ENCODE results near the gene SENP5. TPM values are rescaled to one million over a fixed set of nuclear protein-coding genes. Genes with fewer than 3 reads are reported as not detected.

Gene SENP5
- total and polyA plus RNA-seq, 4 donors = 3.9 to 26.9 (median 14.3) TPM

DNA sequence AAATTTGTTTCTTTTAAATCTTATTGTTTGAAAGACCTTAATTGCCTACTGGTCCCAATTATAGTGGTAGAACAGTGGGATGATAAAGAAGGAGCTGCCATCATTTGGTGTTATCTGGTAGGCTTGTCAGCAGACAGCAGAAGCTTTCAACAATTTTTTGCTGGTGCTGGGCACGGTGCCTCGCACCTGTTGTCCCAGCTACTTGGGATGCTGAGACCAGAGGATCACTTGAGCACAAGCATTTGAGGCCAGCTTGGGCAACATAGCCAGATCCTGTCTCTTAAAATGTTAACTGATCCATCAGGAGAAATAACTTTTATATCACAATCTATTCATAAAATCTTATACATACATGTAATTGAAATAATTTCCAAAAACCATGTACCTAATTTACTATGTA lies 36.0 kb downstream of the SENP5 start:
- no peaks in the 10 kb centered on the region for H3K4me1 ChIP-seq (ENCODE audit: control insufficient read depth in 4 of 4, insufficient read depth in 4 of 4, low read length in 3 of 4)
- H3K36me3 ChIP-seq (ENCODE audit: control insufficient read depth in 4 of 4, insufficient read depth in 3 of 4, low read depth in 1 of 4, low read length in 3 of 4) = peaks cover 6 to 43% (median 30%) of the 10 kb centered on the region in 4 donors
- H3K27ac ChIP-seq (ENCODE audit: low read depth in 1 of 2, low read length in 2 of 2) = no peak overlapping the region
- DNase-seq (ENCODE audit: low spot score) = no peak
- H3K4me3 ChIP-seq (ENCODE audit: low read depth in 1 of 3, low read length in 3 of 3) = no peak overlapping the region
- no peaks in the 10 kb centered on the region for H3K27me3 ChIP-seq (ENCODE audit: control insufficient read depth in 4 of 4, insufficient read depth in 4 of 4, low read length in 3 of 4)
- WGBS = over 99% methylated on average over 2 of the region's 2 CpGs
- H3K9ac ChIP-seq (ENCODE audit: low read depth in 1 of 2, low read length in 2 of 2) = no peak overlapping the region
- no peaks in the 10 kb centered on the region for H3K9me3 ChIP-seq (ENCODE audit: control insufficient read depth in 4 of 4, low read length in 3 of 4)
- TF ChIP-seq, protein P1, sequence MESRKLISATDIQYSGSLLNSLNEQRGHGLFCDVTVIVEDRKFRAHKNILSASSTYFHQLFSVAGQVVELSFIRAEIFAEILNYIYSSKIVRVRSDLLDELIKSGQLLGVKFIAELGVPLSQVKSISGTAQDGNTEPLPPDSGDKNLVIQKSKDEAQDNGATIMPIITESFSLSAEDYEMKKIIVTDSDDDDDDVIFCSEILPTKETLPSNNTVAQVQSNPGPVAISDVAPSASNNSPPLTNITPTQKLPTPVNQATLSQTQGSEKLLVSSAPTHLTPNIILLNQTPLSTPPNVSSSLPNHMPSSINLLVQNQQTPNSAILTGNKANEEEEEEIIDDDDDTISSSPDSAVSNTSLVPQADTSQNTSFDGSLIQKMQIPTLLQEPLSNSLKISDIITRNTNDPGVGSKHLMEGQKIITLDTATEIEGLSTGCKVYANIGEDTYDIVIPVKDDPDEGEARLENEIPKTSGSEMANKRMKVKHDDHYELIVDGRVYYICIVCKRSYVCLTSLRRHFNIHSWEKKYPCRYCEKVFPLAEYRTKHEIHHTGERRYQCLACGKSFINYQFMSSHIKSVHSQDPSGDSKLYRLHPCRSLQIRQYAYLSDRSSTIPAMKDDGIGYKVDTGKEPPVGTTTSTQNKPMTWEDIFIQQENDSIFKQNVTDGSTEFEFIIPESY (IDR thresholded peaks at IDR 0.05) = no peak
- no peak for TF ChIP-seq TAF1 (conservative IDR thresholded peaks at IDR 0.05)
- TF ChIP-seq RAD21 (IDR thresholded peaks at IDR 0.05) = no peak

DNA sequence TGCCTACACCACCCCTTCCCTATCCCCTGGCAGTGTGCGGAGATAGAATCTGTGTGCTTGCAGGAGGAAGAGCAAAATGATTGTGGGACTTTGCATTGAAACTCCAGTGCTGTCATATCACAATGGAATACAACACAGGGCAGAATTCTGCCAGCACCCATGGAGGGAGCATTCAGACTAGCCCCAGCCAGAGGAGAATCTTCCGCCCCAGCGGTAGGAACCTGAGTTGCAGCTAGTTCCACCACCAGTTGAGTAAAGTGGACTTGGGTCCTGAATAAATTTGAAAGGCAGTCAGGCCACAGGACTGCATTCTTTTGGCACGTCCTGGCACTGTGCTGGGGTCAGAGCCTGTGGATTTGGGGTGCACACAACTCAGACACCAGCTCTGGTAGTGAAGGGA lies 47.1 kb downstream of the SENP5 start:
- Histone ChIP-seq H3K27me3 (ENCODE audit: control insufficient read depth in 4 of 4, insufficient read depth in 4 of 4, low read length in 3 of 4) (no peaks in the 10 kb centered on the region), H3K9ac (ENCODE audit: low read depth in 1 of 2, low read length in 2 of 2) (no peak overlapping the region), H3K4me3 (ENCODE audit: low read depth in 1 of 3, low read length in 3 of 3) (no peak overlapping the region), H3K36me3 (ENCODE audit: control insufficient read depth in 4 of 4, insufficient read depth in 3 of 4, low read depth in 1 of 4, low read length in 3 of 4) (peaks cover 4 to 12% (median 7%) of the 10 kb centered on the region in 4 donors), H3K27ac (ENCODE audit: low read depth in 1 of 2, low read length in 2 of 2) (no peak overlapping the region), H3K4me1 (ENCODE audit: control insufficient read depth in 4 of 4, insufficient read depth in 4 of 4, low read length in 3 of 4) (peaks cover 0 to 3% (median 0%) of the 10 kb centered on the region in 4 donors), H3K9me3 (ENCODE audit: control insufficient read depth in 4 of 4, low read length in 3 of 4) (no peaks in the 10 kb centered on the region)
- 95% methylated on average over 4 of the region's 4 CpGs for WGBS
- DNase-seq (ENCODE audit: low spot score) = no peak
- TF ChIP-seq YY1 (IDR thresholded peaks at IDR 0.05) = no peak
- TF ChIP-seq TAF1 (conservative IDR thresholded peaks at IDR 0.05) = no peak
- no peak for TF ChIP-seq HNF4G (IDR thresholded peaks at IDR 0.05)
- TF ChIP-seq RAD21 (IDR thresholded peaks at IDR 0.05) = no peak
- no peak for TF ChIP-seq HNF4A (conservative IDR thresholded peaks at IDR 0.05)
- TF ChIP-seq SP1 (IDR thresholded peaks at IDR 0.05) = no peak
- TF ChIP-seq, protein P2, sequence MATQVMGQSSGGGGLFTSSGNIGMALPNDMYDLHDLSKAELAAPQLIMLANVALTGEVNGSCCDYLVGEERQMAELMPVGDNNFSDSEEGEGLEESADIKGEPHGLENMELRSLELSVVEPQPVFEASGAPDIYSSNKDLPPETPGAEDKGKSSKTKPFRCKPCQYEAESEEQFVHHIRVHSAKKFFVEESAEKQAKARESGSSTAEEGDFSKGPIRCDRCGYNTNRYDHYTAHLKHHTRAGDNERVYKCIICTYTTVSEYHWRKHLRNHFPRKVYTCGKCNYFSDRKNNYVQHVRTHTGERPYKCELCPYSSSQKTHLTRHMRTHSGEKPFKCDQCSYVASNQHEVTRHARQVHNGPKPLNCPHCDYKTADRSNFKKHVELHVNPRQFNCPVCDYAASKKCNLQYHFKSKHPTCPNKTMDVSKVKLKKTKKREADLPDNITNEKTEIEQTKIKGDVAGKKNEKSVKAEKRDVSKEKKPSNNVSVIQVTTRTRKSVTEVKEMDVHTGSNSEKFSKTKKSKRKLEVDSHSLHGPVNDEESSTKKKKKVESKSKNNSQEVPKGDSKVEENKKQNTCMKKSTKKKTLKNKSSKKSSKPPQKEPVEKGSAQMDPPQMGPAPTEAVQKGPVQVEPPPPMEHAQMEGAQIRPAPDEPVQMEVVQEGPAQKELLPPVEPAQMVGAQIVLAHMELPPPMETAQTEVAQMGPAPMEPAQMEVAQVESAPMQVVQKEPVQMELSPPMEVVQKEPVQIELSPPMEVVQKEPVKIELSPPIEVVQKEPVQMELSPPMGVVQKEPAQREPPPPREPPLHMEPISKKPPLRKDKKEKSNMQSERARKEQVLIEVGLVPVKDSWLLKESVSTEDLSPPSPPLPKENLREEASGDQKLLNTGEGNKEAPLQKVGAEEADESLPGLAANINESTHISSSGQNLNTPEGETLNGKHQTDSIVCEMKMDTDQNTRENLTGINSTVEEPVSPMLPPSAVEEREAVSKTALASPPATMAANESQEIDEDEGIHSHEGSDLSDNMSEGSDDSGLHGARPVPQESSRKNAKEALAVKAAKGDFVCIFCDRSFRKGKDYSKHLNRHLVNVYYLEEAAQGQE (IDR thresholded peaks at IDR 0.05) = no peak
- no peak for TF ChIP-seq EGR1 (IDR thresholded peaks at IDR 0.05; ENCODE audit: low read depth in 2 of 2)
- no peak for TF ChIP-seq FOXA2 (IDR thresholded peaks at IDR 0.05)
- TF ChIP-seq, protein P3, sequence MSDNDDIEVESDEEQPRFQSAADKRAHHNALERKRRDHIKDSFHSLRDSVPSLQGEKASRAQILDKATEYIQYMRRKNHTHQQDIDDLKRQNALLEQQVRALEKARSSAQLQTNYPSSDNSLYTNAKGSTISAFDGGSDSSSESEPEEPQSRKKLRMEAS (IDR thresholded peaks at IDR 0.05) = no peak
- no peak for TF ChIP-seq JUND (IDR thresholded peaks at IDR 0.05)
- no peak for TF ChIP-seq NR2F2 (IDR thresholded peaks at IDR 0.05)
- no peak for TF ChIP-seq FOXA1 (IDR thresholded peaks at IDR 0.05)

DNA sequence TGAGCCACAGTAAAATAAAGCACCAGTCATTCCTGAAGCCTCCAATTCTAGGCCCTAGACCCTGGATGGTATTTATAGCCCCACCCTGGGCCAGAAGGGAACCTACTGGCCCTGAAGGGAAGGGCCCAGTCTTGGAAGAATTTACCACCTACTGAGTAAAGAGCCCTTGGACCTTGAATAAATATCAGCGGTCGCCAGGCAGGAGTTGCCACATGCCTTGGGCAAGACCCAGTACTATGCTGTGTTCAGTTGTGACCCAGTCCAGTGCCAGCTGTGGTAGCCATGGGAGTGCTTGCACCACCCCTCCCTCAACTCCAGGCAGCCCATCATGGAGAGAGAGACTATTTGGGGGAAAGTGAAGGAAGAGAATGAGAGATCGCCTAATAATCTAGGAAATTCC lies 47.7 kb downstream of the SENP5 start:
- Histone ChIP-seq H3K27ac (ENCODE audit: low read depth in 1 of 2, low read length in 2 of 2) (no peak overlapping the region), H3K4me1 (ENCODE audit: control insufficient read depth in 4 of 4, insufficient read depth in 4 of 4, low read length in 3 of 4) (peaks cover 0 to 4% (median 1%) of the 10 kb centered on the region in 4 donors), H3K9me3 (ENCODE audit: control insufficient read depth in 4 of 4, low read length in 3 of 4) (no peaks in the 10 kb centered on the region), H3K9ac (ENCODE audit: low read depth in 1 of 2, low read length in 2 of 2) (no peak overlapping the region), H3K36me3 (ENCODE audit: control insufficient read depth in 4 of 4, insufficient read depth in 3 of 4, low read depth in 1 of 4, low read length in 3 of 4) (peaks cover 4 to 12% (median 7%) of the 10 kb centered on the region in 4 donors), H3K4me3 (ENCODE audit: low read depth in 1 of 3, low read length in 3 of 3) (no peak overlapping the region), H3K27me3 (ENCODE audit: control insufficient read depth in 4 of 4, insufficient read depth in 4 of 4, low read length in 3 of 4) (no peaks in the 10 kb centered on the region)
- no peak for DNase-seq (ENCODE audit: low spot score)
- 97% methylated on average over 3 of the region's 3 CpGs for WGBS
- TF ChIP-seq RAD21 (IDR thresholded peaks at IDR 0.05) (no peak), HNF4A (conservative IDR thresholded peaks at IDR 0.05) (no peak), FOXA2 (IDR thresholded peaks at IDR 0.05) (no peak)
- TF ChIP-seq, protein P2 (IDR thresholded peaks at IDR 0.05) = no peak
- TF ChIP-seq, protein P1 (IDR thresholded peaks at IDR 0.05) = no peak
- TF ChIP-seq, protein P4, sequence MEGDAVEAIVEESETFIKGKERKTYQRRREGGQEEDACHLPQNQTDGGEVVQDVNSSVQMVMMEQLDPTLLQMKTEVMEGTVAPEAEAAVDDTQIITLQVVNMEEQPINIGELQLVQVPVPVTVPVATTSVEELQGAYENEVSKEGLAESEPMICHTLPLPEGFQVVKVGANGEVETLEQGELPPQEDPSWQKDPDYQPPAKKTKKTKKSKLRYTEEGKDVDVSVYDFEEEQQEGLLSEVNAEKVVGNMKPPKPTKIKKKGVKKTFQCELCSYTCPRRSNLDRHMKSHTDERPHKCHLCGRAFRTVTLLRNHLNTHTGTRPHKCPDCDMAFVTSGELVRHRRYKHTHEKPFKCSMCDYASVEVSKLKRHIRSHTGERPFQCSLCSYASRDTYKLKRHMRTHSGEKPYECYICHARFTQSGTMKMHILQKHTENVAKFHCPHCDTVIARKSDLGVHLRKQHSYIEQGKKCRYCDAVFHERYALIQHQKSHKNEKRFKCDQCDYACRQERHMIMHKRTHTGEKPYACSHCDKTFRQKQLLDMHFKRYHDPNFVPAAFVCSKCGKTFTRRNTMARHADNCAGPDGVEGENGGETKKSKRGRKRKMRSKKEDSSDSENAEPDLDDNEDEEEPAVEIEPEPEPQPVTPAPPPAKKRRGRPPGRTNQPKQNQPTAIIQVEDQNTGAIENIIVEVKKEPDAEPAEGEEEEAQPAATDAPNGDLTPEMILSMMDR (IDR thresholded peaks at IDR 0.05; ENCODE audit: low read depth, low read length, missing input control) = no peak
